Lower leg skin (tissue), 3 donors: ENCODE measurements around the gene IARS1.

ENCODE experiments used
- POLR2A ChIP-seq, 2 donors: fragments of 450-650 bp; IDR thresholded peaks; one replicate each; pipeline ENCODE4 v1.6.1; 2016 to 2017; ENCODE audit warnings: antibody characterized with exemption in 2 of 2, mild to moderate bottlenecking in 1 of 2, moderate library complexity in 1 of 2
- TF ChIP-seq, protein P1 (sequence below), 3 donors: fragments of 450-650 bp; IDR thresholded peaks; one replicate each; pipeline ENCODE4 v1.5.1; 2016; ENCODE audit warnings: antibody characterized with exemption in 3 of 3, mild to moderate bottlenecking in 3 of 3, moderate library complexity in 2 of 3

DNA sequence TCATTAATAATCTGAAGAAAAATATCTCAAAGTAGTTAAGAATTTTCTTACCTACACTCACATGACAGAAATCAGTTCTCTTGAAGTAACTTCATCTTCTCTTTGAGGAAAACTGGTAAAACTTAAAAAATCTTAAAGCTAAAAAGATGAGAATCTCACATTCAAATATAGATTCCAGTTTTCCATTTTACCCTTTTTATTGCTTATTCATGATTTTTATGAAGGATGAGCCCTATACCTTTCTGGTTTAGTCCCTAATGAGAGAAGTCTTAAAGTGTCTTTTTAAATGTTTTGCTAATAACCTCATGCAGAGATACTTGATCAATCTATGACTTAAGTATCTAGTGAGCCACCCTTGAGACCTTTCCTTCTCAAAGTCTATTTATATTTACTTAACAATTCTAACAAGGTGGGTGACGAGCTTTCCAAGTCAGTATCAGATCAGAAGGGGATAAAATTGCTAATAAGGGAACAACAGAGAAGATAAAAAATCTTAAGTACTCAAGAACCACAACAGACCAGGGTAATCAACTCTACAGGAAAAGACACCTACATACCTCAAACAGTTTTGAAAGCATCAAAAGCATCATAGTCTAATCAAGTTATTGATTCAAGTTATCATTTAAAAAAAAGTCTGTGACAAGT is 2.6 kb downstream of the IARS1 start:
- TF ChIP-seq POLR2A (IDR thresholded peaks at IDR 0.05): no peak
- TF ChIP-seq, protein P1, sequence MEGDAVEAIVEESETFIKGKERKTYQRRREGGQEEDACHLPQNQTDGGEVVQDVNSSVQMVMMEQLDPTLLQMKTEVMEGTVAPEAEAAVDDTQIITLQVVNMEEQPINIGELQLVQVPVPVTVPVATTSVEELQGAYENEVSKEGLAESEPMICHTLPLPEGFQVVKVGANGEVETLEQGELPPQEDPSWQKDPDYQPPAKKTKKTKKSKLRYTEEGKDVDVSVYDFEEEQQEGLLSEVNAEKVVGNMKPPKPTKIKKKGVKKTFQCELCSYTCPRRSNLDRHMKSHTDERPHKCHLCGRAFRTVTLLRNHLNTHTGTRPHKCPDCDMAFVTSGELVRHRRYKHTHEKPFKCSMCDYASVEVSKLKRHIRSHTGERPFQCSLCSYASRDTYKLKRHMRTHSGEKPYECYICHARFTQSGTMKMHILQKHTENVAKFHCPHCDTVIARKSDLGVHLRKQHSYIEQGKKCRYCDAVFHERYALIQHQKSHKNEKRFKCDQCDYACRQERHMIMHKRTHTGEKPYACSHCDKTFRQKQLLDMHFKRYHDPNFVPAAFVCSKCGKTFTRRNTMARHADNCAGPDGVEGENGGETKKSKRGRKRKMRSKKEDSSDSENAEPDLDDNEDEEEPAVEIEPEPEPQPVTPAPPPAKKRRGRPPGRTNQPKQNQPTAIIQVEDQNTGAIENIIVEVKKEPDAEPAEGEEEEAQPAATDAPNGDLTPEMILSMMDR (IDR thresholded peaks at IDR 0.05): no peak
